ENCODE measurements around the gene CARMIL1. TPM values are rescaled to one million over a fixed set of nuclear protein-coding genes. Genes with fewer than 3 reads are reported as not detected.

The CARMIL1 gene
- polyA plus RNA-seq, 1 of the 3 experiments (the other 2 are of a cell fraction), result 1.7 TPM

DNA sequence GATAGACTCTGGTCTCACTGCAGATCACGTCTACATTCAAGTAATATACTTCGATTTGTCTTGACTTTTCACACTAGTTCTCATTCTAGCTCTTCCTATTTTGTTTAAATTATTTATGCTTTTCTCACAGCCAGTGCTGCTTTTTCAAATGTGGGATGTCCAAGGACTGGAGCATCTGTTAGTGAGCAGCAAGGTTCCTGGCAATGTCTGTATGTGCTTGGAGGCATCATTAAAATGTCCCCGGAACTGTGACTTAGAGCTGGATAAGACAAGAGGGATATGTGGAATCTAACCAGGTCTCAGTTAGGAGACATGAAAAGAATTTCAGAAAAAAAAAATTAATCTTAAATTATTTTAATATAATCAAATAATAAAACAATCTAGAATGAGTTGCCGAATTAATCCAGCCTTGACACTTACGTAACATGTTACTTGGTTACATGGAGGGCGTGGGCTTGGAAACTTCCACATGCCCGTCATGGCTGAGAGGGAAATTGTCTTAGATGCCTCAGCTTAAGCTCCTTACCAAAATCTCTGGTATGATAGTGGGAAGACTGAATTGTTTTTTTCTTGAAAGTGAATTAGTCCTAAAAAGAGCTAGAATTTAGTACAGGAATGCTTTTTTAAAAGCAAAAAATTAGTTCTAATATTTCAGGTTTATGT lies 21.4 kb upstream of the CARMIL1 start:
- Histone ChIP-seq H3K9ac (no peak overlapping the region), H3K27me3 (ENCODE audit: insufficient read depth) (no peaks in the 10 kb centered on the region), H2AFZ (ENCODE audit: low read depth) (no peak overlapping the region), H4K20me1 (ENCODE audit: insufficient read depth) (no peaks in the 10 kb centered on the region), H3K36me3 (replicated peaks in 1 of 2; ENCODE audit: control insufficient read depth in 1 of 2, insufficient read depth in 2 of 2, low read length in 1 of 2) (no peaks in the 10 kb centered on the region), H3F3A (replicated peaks; ENCODE audit: insufficient read depth) (peaks cover 7% of the 10 kb centered on the region), H3K27ac (ENCODE audit: low read depth in 2 of 2, low read length in 1 of 2) (no peak overlapping the region; a peak in 1 of 4 replicates), H3K9me2 (no peaks in the 10 kb centered on the region), H3K4me3 (ENCODE audit: low read depth in 2 of 2, low read length in 1 of 2) (no peak overlapping the region), H3K79me2 (ENCODE audit: insufficient read depth) (no peaks in the 10 kb centered on the region), H3K4me1 (ENCODE audit: control insufficient read depth in 1 of 2, insufficient read depth in 2 of 2, low read depth in 1 of 2, low read length in 1 of 2) (peaks cover 2 to 3% of the 10 kb centered on the region in 2 experiments; a peak in 1 of 4 replicates), H3K4me2 (no peak overlapping the region), H3K9me3 (no peaks in the 10 kb centered on the region)
- DNase-seq, result no peak
- WGBS (ENCODE audit: low lambda C conversion rate), result 90% methylated on average over 7 of the region's 7 CpGs
- no peak for TF ChIP-seq TEAD4 (IDR thresholded peaks at IDR 0.05; ENCODE audit: borderline replicate concordance, insufficient read depth)
- TF ChIP-seq GATA2 (CRISPR knock-in tag; IDR thresholded peaks at IDR 0.05), result no peak
- TF ChIP-seq YY1 (IDR thresholded peaks at IDR 0.05; ENCODE audit: low read depth), result no peak
- TF ChIP-seq MAX (IDR thresholded peaks at IDR 0.05; ENCODE audit: low read depth), result no peak
- TF ChIP-seq ZBTB33 (IDR thresholded peaks at IDR 0.05; ENCODE audit: borderline replicate concordance, low read depth), result no peak
- TF ChIP-seq GABPA (IDR thresholded peaks at IDR 0.05; ENCODE audit: low read depth), result no peak
- TF ChIP-seq TCF12 (IDR thresholded peaks at IDR 0.05), result no peak
- TF ChIP-seq POLR2AphosphoS5 (IDR thresholded peaks at IDR 0.05; ENCODE audit: low read depth, low read length), result no peak
- no peak for TF ChIP-seq JUND (IDR thresholded peaks at IDR 0.05)
- no peak for TF ChIP-seq TAF1 (IDR thresholded peaks at IDR 0.05; ENCODE audit: borderline replicate concordance, low read depth, low read length)
- TF ChIP-seq USF1 (IDR thresholded peaks at IDR 0.05; ENCODE audit: borderline replicate concordance, low read depth), result no peak
- TF ChIP-seq, protein P1, sequence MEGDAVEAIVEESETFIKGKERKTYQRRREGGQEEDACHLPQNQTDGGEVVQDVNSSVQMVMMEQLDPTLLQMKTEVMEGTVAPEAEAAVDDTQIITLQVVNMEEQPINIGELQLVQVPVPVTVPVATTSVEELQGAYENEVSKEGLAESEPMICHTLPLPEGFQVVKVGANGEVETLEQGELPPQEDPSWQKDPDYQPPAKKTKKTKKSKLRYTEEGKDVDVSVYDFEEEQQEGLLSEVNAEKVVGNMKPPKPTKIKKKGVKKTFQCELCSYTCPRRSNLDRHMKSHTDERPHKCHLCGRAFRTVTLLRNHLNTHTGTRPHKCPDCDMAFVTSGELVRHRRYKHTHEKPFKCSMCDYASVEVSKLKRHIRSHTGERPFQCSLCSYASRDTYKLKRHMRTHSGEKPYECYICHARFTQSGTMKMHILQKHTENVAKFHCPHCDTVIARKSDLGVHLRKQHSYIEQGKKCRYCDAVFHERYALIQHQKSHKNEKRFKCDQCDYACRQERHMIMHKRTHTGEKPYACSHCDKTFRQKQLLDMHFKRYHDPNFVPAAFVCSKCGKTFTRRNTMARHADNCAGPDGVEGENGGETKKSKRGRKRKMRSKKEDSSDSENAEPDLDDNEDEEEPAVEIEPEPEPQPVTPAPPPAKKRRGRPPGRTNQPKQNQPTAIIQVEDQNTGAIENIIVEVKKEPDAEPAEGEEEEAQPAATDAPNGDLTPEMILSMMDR (IDR thresholded peaks at IDR 0.05), result no peak
- no peak for TF ChIP-seq MEF2A (IDR thresholded peaks at IDR 0.05; ENCODE audit: borderline replicate concordance, low read depth)
- CTCF ChIA-PET, result interaction anchor here (0.6 to 3.3 kb wide), 6 partner anchors 20 to 319 kb away, joined by 3 to 12 read pairs (median 3); no protein-coding TSS in a partner anchor
- POLR2A ChIA-PET, result no interaction called here
